ENCODE data around the gene ENOX1.

DNA sequence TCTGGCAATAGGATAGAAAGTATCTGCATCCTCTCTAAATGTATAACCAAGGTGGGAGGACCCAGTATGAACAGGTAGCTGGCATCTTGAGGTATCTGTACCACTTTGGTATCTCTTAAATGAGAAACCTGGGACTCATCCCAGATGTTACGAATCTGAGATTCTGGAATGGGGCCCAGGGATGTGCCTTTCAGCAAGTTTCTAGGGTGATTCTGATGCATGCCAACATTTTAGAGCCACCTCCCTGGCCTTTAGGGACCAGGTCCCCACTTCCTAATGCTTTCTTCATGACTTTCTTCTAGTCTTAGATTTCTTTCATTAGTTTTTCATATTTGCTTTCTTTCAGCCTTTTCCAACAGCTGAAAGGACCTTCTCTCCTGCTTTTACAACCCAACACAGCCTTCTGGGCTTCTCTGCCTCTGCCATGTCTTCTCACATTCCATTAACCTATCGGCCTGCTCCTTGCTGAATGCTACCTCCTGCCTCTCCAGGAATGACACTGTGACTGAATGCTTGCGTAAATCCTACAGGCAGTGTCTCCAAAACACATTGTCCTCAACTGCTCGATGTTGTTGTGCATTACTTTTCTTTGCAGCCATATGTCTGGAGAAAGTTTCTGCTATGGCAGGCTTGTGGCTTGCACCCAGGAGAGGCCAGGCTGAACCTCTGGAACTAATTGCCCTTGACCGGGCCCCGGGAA is 479.4 kb downstream of the ENOX1 start:
- TF ChIP-seq, protein P1, sequence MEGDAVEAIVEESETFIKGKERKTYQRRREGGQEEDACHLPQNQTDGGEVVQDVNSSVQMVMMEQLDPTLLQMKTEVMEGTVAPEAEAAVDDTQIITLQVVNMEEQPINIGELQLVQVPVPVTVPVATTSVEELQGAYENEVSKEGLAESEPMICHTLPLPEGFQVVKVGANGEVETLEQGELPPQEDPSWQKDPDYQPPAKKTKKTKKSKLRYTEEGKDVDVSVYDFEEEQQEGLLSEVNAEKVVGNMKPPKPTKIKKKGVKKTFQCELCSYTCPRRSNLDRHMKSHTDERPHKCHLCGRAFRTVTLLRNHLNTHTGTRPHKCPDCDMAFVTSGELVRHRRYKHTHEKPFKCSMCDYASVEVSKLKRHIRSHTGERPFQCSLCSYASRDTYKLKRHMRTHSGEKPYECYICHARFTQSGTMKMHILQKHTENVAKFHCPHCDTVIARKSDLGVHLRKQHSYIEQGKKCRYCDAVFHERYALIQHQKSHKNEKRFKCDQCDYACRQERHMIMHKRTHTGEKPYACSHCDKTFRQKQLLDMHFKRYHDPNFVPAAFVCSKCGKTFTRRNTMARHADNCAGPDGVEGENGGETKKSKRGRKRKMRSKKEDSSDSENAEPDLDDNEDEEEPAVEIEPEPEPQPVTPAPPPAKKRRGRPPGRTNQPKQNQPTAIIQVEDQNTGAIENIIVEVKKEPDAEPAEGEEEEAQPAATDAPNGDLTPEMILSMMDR (IDR thresholded peaks at IDR 0.05): no peak
- no peak for TF ChIP-seq ZFX (IDR thresholded peaks at IDR 0.05; ENCODE audit: borderline replicate concordance)
